HG02763 (cell line): ENCODE measurements around the gene STARD10.

Experiments used
- ATAC-seq: cut with Tn5 transposase; IDR thresholded peaks from one replicate; pipeline ENCODE4 v1.9.1; 2021; ENCODE audit warnings: mild to moderate bottlenecking, moderate library complexity; ENCODE audit not compliant: unreplicated experiment

Gene STARD10

DNA sequence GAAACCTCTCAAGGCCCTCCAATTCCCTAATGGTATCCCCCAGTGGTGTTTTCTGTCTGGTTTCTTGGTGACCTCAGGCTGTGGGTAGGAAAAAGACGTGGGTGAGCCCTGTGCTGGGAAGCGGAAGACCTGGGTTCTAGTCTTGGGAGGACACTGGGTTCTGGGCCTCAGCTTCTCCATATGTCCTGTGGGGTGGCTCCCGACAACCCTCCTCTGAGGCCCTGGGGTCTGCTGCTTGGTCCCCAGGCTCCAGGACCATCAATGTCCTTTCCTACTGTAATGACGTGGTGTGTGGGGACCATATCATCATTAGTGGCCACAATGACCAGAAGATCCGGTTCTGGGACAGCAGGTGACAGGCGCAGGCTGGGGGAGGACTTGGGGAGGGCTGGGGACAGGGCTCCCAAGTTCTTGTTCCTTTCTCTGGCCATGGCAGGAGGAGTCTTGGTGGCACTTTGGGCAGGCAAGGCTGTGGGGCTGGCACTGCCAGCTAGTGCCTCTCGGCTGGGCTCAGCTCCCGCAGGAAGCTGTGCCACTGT is 33.2 kb upstream of the STARD10 start:
- ATAC-seq, result no peak

DNA sequence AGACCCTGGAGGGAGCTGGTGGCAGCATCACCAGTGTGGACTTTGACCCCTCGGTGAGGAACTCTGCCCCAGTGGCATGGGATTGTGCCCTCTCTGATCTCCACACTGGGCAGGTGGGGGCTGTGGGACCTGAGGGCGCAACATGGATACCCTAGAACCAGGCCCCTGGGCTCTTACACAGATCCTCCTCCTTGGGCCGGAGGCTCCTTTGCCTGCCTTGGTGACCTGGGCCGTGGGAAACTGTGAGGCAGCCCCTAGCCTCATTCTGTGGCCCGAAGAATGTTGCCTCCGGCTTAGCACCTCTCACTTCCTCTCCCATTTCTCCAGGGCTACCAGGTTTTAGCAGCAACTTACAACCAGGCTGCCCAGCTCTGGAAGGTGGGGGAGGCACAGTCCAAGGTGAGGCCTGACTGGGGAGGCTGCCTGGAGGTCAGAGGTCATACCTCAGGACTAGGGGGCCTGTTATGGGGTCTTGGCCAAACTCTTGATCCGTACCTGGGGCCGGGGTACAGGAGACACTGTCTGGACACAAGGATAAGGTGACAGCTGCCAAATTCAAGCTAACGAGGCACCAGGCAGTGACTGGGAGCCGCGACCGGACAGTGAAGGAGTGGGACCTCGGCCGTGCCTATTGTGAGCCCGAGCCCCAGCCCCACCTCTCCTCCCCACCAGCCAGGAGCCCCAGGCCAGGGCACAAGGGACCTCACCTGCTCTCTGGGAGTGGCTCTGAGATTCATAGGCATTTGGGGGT is 32.5 kb upstream of the STARD10 start:
- no peak for ATAC-seq

DNA sequence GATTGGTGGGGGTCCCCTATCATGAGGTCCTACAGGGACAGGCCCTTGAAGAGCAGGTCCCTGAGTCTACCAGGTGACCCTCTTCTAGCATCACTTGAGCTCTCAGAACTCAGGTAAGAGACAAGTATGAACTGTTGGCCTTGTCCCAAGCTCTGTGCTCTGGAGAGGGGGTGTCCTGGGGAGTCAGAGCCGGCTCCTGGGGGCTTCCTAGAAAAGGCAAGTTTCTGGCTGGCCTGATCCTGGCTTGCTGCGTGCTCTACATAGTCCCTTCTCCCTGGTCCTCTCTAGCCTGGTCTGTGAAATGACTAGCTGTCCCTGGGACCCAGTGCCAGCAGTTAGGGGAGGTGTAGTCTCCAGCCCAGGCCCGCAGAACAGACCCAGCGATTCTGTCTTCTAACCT is 31.8 kb upstream of the STARD10 start:
- ATAC-seq, result no peak

DNA sequence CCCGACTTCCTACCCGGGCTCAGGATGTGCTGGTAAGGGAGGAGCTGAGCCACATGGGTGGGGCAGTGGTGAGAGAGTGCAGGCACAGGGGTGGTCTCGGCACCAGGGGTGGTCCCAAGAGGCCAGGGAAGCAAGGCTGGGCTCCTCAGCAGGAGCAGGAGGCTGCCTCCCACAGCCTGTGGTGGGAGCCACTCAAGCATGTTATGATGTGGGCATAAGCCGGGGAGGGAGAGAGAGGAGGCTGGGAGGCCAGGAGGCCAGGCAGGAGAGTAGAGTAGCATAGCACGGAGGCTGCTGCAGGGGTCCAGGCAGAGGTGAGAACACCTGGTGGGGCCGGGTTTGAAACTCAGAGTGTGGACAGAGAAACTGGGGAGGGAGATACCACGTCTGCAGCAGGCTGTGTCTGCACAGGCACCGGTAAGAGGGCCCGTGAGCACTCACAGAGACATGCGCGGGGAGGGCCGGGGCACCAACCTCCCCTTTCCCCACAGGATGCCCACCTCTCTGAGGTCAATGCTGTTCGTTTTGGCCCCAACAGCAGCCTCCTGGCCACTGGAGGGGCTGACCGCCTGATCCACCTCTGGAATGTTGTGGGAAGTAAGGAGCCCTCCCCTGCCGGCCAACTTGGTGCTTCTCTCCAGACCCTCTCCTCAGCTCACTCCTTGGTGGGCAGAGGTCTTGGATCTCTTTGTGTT is 31.1 kb upstream of the STARD10 start:
- no peak for ATAC-seq

DNA sequence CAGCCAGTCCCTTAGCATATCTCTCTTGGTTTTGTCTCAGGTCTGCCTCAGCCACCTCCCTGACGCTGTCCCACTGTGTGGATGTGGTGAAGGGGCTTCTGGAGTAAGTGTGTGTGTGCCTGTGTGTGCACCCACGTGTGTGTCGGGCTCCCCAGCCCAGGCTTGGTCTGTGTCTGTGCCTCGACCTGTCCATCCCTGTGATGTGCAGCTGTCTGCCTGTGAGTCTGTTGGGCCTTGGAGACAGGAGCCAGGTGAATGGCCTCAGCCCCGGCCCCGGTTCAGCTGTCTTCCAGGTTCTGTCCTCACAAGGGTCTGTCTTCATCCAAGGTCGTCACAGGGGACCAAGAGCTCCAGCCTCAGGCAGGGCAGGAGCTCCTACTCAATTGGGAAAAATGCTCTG is 30.2 kb upstream of the STARD10 start:
- no peak for ATAC-seq

DNA sequence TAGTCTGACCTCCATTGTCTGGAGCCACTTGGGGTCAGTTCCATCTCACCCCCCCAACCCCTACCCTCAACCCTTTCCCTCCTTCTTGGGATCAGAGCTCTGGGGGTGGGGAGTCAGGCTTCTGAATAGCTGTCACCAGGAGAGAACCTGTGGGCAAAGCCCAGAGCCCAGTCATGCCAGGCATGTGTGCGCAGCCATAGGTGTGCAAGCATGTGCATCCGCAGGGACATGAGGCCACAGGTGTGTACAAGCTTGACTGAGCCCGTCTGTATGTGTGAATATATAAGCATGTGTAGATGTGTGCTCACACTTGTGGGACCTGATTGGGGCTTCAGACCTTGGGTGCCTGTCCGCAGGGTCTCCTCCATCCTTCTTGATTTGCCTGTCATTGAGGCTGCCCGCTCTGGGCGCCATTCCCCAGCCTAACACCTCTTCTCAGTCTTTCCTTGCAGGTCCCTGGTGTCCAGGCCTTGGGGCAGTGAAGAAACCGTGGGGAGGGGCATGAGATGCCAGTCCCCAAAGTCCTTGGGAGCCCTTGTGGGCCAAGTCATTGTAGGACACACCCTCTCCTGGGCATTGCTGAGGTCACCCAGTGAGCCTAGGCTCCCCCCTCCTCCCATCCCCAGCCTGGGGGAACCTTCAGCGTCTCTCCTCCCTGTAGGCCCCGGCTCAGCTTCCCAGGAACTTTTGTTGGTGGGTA is 29.4 kb upstream of the STARD10 start:
- ATAC-seq, result no peak

DNA sequence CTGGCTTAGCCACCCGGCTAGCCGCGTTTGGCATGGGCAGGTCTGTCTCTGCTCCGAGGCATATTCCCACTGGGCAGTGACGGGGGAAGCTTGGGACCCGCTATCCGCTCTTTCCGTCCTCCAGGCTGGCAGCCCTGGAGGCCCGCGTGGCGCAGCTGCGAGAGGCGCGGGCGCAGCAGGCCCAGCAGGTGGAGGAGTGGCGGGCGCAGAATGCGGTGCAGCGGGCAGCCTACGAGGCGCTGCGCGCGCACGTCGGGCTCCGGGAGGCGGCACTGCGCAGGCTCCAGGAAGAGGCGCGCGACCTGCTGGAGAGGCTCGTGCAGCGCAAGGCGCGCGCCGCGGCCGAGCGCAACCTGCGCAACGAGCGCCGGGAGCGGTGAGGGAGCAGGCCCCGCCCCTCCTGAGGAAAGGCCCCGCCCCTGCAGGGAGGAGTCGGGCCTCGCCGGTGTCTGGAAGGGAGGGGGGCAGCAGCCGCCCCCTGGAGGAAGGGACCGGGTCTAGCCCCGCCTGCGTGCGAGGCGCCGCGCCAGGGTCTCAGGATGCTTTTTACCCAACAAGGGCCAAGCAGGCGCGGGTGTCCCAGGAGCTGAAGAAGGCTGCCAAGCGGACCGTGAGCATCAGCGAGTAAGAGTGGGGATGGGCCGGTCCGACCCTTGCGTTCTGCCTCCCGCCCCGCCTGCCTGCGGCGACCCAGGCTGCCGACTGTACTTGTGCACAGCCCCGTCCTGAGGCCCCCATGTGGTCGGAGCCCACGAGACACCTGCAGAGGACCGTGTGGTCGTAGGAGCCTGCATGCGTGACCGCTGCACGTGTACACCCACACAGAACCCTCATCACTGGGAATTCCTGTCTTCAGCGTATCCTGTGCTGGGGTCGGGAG is 28.3 kb upstream of the STARD10 start:
- peak; percentile 49 for ATAC-seq

DNA sequence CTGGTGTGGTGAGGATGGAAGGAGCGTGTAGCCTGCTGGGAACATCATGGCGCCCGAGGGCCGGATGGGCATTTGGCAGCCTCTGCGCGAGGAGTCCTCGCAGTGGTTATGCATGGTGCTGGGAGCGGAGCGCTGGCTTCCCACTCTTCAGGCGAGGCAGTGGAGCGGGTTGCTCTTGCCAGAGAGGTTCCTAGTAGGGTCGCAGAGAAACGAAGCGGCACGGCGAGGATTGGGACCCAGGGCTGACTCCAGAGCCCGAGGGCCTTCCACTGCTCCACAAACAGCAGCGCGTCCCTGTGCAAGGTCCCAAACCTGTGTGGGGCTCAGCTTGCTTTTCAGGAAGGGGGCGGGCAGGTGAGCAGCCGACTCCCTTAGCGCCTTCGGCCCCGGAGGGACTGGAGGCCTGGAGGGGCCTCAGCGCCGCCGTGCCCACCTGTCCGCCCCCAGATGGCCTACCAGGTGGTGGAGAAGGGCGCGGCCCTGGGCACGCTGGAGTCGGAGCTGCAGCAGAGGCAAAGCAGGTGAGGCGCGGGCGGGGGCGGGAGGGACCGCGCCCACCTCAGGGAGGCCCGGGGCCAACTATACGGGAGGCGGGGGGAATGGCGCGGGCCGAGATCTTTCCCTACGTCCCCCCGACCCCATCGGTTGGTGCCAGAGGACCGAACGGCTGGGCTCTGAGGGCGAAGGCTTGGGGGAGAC is 27.5 kb upstream of the STARD10 start:
- ATAC-seq, result no peak

DNA sequence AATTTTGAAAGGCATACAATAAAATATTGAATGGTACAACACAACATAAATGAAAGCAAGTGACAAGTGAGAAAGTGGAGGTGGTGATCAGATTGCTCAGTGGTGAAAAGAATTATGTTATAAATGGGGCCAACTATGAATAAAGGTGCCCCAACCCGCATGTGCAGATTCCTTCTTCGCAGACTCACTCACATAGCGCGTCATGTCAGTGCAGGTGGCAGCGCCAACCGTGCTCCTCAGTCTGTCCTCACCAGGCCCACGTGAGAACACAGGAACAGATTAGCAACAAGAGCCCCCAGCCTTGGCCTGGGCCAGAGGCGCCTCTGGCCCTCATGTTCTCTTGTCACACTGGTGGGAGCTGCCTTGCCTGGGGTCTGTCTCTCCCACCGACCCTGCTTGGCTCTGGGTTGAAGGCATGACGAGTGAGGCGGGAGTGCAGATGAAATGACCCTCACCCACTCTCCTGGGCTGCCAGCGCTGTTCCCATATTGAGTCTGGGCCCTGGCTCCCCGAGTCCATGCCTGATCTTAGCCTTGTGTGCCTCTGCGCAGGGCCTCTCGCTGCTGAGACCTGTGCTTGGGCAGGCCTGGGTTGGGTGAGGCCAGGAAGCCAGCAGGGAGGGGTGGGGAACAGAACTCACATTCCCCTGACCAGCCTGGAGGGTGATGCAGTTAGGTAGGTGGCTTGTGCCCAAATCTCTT is 26.7 kb upstream of the STARD10 start:
- ATAC-seq, result no peak

DNA sequence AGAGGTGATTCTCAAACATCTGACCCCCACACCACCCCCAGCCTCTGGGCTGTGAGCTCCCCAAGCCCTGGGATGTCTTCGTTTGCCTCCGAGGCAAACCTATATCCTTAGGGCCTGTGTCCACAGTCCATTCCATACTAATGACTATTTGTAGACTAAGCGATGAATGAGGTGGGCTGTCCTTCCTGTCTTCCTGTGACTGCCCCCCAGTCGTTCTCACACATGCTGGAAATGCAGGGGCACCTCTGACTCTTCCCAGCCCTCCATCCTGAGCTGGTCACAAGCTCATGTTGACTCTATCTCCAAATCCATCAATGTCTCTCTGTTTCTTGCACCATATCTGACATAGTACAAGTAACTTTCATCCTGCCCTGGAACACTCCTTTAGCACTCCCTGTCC is 25.1 kb upstream of the STARD10 start:
- ATAC-seq, result no peak

DNA sequence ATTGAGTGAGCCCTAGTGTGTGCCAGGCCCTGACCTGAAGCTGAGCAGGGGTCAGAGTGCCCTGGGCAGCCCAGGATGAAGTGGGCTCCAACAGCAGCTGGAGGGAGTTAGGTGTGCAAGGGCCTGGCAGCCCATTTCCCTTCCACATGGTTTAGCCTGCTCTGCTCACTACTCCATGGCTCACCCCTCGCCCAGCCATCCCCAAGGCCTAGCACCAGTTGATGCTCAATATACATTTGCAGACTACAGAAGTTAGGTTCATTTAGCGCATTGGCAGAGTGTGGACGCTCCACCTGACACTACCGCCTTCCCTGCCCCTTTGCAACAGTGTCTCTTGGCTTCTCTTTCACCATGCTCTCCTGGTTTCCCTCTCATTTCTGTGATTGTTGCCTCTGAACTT is 24.1 kb upstream of the STARD10 start:
- no peak for ATAC-seq

DNA sequence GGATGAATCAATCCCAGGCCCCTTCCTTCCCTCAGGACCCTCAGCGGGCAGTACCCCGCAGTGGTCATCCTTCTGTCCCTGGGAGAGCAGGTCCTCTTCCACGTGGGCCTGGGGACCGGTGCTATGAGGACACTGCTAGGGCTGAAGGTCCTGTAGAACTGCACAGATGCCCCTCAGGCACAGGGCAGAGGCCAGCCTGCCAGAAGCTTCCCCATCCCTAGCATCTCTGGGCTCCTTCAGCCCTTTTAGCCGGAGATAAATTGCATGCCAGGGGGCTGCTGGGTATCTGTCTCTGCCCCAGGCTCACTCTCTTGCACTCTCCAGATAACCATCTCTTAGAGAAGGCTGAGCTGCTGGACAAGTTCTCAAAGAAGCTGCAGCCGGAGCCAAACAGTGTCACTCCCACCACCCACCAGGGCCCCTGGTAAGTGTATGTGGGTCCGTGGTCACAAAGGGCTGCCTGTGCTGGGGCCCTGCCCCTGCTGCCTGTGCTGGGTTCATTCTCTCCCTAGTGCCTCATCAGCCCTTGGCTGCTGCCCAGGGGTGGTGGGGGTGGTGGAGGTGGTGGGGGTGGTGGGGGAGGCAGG is 22.6 kb upstream of the STARD10 start:
- no peak for ATAC-seq

DNA sequence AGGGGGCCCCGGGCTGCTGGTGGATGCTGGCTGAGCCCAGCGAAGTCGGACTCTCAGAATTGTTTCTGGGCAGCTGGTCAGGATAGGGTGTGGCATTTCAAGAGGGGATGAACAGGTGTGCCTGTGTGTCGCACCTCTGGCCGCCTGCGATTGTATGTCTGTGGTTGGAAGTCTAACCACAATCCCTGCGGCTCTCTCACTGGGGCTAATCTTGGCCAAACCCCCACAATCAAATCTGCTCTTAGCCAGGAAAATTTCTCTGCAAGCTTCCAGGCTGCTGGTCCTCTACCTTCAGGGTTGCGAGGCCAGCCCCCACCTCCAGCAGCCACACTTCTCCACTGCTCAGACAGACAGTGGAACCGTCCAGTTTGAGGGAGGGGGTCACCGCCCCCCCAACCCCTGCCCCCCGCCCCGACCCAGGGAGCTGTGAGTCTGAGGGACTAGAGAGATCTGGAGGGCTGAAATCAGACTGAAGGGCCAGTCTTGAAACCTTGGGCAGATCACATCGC is 21.3 kb upstream of the STARD10 start:
- no peak for ATAC-seq

DNA sequence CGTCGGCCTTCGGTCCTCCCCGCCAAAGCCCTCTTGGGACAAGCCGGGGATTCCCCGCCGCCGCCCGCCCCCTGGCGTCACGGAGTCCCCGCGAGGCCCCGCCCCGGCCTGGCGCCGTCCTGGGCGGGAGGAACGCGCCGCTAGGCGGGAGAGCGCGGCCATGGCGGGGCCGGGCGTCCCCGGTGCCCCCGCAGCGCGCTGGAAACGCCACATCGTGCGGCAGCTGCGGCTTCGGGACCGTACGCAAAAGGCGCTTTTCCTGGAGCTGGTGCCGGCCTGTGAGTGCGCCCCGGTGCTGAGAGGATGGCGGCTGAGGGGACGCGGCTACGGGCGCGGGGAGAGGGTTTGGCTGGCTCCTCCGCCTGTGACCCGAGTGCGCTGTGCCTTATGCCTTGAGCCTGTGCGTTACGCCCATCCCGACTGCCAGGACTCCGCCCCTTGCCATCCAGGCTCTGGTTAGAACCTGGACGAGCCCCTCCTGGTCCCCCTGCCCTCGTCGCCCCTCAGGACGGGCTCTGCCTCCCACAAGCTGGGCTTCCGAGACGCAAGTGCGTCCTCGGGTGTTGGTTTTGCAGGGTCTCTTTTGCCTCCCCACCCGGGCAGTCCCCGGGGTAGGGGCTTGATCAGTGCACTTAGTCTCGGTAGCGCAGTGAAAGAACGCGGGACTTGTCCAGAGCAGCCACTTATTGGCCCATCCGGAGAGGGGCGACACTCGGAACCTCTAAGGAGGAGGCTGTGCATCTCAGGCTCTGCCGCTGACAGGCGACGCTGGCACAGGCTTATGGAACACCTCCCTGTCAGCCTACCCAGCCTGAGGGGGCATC is 20.7 kb upstream of the STARD10 start, which contains the start of gene ATG16L2:
ATG16L2 (plus strand) TSS at position 126 of the 824 bp plus-strand sequence; CDS start at position 161, 35 bp downstream.
- peak; percentile 57 for ATAC-seq

DNA sequence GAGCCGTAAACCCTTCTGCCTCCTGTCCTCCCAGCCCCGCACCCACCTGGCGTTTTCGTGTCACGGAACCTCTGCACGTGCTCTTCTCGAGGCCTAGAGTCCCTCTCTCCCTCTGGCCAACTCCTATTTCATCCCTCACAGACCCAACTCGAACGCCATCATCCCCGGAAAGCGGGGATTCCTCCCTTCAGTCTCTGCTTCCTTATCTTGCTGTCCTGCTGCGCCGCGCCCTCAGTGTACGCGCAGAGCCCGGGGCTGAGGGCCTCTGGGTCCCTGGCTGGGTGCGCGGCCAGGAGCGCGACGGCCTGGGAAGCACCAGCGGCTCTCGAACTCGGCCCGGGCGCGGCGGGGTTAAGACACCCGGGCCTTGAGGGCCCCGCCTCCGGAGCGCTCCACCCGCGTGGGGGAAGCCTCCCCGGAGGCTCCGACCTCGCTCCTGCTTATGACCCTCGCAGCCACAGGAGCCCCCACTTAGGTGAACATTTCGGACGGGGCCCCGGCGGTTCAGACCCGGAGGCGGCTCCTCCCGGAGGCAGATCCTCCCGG is 20.0 kb upstream of the STARD10 start:
- peak; percentile 53 for ATAC-seq

DNA sequence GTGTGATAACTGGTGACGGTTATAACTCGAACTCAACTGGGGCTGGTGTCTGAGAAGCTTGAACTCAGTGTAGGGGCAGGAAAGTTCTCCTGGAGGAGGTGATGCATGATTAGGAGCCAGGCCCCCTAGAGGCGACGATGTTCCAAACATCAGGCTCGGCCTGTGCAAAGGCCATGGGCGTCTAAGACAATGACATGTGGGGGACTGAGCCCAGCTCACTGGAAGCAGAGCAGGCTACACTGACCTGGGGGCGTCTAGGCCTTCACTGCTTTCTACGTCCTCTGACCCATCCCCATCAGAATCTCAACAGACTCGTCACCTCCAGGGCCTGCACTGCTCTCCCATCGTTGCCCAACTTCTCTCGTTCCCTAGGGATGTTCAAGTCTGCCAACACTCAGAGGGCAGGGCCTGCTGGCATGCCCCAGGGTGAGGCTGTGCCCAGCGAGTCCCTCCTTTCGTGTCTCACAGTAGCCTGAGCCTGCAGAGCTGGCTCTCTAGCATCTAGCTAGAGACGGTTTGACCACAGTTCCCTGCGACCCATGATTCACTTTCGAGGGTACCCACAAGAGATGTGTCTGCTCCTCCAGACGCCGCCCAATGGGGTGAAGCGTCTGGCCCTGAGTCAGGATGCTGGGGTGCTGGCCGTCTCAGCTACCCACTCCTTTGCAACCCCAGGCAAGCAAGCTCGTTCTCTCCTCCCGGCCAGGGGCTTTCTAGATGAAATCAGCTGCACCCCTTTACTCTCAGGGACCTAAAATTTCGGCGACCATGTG is 19.3 kb upstream of the STARD10 start:
- no peak for ATAC-seq

DNA sequence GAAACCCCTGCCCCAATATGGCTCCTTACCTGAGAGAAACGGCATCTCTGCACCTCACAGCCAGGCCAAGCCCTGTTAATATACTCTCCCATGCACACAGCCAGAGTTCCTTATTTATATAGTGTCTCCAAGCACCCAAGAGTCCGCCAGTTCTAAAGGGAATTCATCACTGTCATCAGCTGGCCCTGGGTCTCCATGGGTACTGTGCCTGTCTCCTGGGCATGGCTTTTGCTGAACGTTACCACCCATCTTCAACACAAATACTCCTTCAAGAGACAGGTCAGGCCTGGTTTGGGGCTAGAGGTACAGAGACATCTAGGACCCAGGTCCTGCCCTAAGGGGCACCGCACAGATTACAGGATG is 18.7 kb upstream of the STARD10 start:
- ATAC-seq, result no peak
